ENCODE data around the gene CYP21A2.

Gene CYP21A2

DNA sequence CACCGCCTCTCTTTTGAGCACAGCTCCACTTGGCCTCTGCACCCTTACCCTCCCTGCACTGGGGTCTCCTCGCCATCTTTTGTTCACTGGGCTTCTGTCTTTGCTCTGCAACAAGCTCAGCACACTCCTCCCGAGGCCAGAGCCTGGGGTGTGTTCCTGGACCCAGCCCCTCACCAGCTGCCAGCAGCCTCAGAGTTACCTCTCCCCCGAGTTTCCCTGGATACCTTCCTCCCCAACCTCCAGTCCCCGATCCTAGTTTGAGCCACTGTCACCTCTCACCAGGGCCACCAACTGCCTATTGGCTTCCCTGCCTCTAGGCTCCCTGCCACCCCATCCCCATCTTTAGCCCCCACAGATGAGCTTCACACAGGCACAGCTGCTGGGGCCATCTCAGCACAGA, 12.3 kb downstream of the CYP21A2 start:
- TF ChIP-seq EP300 (IDR thresholded peaks at IDR 0.05; ENCODE audit: borderline replicate concordance), result no peak
- TF ChIP-seq RAD21 (IDR thresholded peaks at IDR 0.05; ENCODE audit: low read depth), result no peak
- TF ChIP-seq, protein P1, sequence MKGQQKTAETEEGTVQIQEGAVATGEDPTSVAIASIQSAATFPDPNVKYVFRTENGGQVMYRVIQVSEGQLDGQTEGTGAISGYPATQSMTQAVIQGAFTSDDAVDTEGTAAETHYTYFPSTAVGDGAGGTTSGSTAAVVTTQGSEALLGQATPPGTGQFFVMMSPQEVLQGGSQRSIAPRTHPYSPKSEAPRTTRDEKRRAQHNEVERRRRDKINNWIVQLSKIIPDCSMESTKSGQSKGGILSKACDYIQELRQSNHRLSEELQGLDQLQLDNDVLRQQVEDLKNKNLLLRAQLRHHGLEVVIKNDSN (IDR thresholded peaks at IDR 0.05), result no peak
- no peak for TF ChIP-seq YY1 (IDR thresholded peaks at IDR 0.05; ENCODE audit: low read depth)
- no peak for TF ChIP-seq NFIC (IDR thresholded peaks at IDR 0.05)
- no peak for TF ChIP-seq TCF12 (IDR thresholded peaks at IDR 0.05; ENCODE audit: low read depth)
- TF ChIP-seq ZBTB7A (IDR thresholded peaks at IDR 0.05; ENCODE audit: low read depth), result no peak
- no peak for TF ChIP-seq CEBPB (IDR thresholded peaks at IDR 0.05)
- TF ChIP-seq TAF1 (IDR thresholded peaks at IDR 0.05; ENCODE audit: low read depth), result no peak
- TF ChIP-seq CREB1 (IDR thresholded peaks at IDR 0.05; ENCODE audit: low read depth), result no peak
- TF ChIP-seq FOXM1 (IDR thresholded peaks at IDR 0.05; ENCODE audit: borderline replicate concordance, low read depth), result no peak
- TF ChIP-seq, protein P2, sequence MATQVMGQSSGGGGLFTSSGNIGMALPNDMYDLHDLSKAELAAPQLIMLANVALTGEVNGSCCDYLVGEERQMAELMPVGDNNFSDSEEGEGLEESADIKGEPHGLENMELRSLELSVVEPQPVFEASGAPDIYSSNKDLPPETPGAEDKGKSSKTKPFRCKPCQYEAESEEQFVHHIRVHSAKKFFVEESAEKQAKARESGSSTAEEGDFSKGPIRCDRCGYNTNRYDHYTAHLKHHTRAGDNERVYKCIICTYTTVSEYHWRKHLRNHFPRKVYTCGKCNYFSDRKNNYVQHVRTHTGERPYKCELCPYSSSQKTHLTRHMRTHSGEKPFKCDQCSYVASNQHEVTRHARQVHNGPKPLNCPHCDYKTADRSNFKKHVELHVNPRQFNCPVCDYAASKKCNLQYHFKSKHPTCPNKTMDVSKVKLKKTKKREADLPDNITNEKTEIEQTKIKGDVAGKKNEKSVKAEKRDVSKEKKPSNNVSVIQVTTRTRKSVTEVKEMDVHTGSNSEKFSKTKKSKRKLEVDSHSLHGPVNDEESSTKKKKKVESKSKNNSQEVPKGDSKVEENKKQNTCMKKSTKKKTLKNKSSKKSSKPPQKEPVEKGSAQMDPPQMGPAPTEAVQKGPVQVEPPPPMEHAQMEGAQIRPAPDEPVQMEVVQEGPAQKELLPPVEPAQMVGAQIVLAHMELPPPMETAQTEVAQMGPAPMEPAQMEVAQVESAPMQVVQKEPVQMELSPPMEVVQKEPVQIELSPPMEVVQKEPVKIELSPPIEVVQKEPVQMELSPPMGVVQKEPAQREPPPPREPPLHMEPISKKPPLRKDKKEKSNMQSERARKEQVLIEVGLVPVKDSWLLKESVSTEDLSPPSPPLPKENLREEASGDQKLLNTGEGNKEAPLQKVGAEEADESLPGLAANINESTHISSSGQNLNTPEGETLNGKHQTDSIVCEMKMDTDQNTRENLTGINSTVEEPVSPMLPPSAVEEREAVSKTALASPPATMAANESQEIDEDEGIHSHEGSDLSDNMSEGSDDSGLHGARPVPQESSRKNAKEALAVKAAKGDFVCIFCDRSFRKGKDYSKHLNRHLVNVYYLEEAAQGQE (IDR thresholded peaks at IDR 0.05; ENCODE audit: low read depth), result no peak
- no peak for TF ChIP-seq TEAD4 (IDR thresholded peaks at IDR 0.05)
- TF ChIP-seq, protein P3, sequence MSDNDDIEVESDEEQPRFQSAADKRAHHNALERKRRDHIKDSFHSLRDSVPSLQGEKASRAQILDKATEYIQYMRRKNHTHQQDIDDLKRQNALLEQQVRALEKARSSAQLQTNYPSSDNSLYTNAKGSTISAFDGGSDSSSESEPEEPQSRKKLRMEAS (IDR thresholded peaks at IDR 0.05), result no peak

DNA sequence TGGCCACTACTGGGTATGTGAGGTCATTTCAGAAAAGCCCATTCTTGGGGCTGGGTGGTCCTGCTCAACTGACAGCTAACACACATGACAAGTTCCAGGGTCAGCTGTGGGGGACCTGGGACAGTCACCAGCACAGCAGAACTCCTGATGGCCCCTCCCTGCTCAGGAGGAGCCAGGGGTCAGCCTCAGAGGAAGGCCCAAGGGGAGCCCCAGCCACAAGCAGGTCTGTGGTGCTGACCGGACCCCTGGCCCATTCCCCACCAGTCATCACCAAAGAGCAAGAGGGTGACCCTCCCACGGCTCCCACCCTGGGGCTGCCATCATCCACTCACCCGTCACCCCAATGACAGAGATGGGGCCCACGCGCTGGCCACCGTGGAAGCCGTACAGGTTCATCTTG, 18.0 kb downstream of the CYP21A2 start:
- TF ChIP-seq TAF1 (IDR thresholded peaks at IDR 0.05; ENCODE audit: low read depth) (no peak), NFIC (IDR thresholded peaks at IDR 0.05) (no peak), TCF12 (IDR thresholded peaks at IDR 0.05; ENCODE audit: low read depth) (no peak), EGR1 (IDR thresholded peaks at IDR 0.05) (no peak), YY1 (IDR thresholded peaks at IDR 0.05; ENCODE audit: low read depth) (no peak), RAD21 (IDR thresholded peaks at IDR 0.05; ENCODE audit: low read depth) (no peak), FOXM1 (IDR thresholded peaks at IDR 0.05; ENCODE audit: borderline replicate concordance, low read depth) (no peak), CEBPB (IDR thresholded peaks at IDR 0.05) (no peak), CREB1 (IDR thresholded peaks at IDR 0.05; ENCODE audit: low read depth) (no peak), EP300 (IDR thresholded peaks at IDR 0.05; ENCODE audit: borderline replicate concordance) (no peak), ZBTB7A (IDR thresholded peaks at IDR 0.05; ENCODE audit: low read depth) (no peak), TEAD4 (IDR thresholded peaks at IDR 0.05) (no peak)
- TF ChIP-seq, protein P1 (IDR thresholded peaks at IDR 0.05), result no peak
- TF ChIP-seq, protein P2 (IDR thresholded peaks at IDR 0.05; ENCODE audit: low read depth), result no peak
- TF ChIP-seq, protein P3 (IDR thresholded peaks at IDR 0.05), result no peak

DNA sequence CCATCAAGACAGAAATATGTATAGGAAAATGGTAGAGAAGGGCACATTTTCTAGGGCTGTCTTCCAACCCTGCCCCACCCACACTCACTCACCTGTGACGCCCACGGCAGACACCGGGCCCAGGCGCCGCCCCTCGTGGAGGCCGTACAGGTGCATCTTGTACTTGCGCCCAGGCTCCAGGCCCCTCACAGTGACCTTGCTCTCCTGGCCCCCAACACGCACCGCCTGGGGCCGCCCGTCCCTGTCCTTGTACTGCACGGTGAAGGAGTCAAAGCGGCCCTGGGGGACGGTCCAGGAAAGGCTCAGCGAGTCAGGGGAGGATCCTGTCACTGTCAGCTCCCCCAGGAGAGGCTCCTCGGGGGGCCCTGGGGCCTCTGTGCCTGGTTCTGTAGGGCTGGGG, 19.8 kb downstream of the CYP21A2 start:
- no peak for TF ChIP-seq ZBTB7A (IDR thresholded peaks at IDR 0.05; ENCODE audit: low read depth)
- TF ChIP-seq, protein P2 (IDR thresholded peaks at IDR 0.05; ENCODE audit: low read depth), result no peak
- TF ChIP-seq, protein P1 (IDR thresholded peaks at IDR 0.05), result no peak
- TF ChIP-seq NFIC (IDR thresholded peaks at IDR 0.05), result no peak
- no peak for TF ChIP-seq CEBPB (IDR thresholded peaks at IDR 0.05)
- TF ChIP-seq FOXM1 (IDR thresholded peaks at IDR 0.05; ENCODE audit: borderline replicate concordance, low read depth), result no peak
- TF ChIP-seq, protein P3 (IDR thresholded peaks at IDR 0.05), result no peak
- no peak for TF ChIP-seq TEAD4 (IDR thresholded peaks at IDR 0.05)
- TF ChIP-seq YY1 (IDR thresholded peaks at IDR 0.05; ENCODE audit: low read depth), result no peak
- no peak for TF ChIP-seq CREB1 (IDR thresholded peaks at IDR 0.05; ENCODE audit: low read depth)
- no peak for TF ChIP-seq TAF1 (IDR thresholded peaks at IDR 0.05; ENCODE audit: low read depth)
- no peak for TF ChIP-seq TCF12 (IDR thresholded peaks at IDR 0.05; ENCODE audit: low read depth)
- no peak for TF ChIP-seq EP300 (IDR thresholded peaks at IDR 0.05; ENCODE audit: borderline replicate concordance)
- no peak for TF ChIP-seq EGR1 (IDR thresholded peaks at IDR 0.05)
- TF ChIP-seq RAD21 (IDR thresholded peaks at IDR 0.05; ENCODE audit: low read depth), result no peak

Data from Ishikawa (cell line).